HPDE6-E6E7 (cell line): ENCODE results near the gene BIRC7.

Experiments
- DNase-seq: peaks from one replicate; pipeline ENCODE4 v3.0.0; 2011; ENCODE audit warnings: missing footprints; ENCODE audit errors: extremely low spot score

The BIRC7 gene

DNA sequence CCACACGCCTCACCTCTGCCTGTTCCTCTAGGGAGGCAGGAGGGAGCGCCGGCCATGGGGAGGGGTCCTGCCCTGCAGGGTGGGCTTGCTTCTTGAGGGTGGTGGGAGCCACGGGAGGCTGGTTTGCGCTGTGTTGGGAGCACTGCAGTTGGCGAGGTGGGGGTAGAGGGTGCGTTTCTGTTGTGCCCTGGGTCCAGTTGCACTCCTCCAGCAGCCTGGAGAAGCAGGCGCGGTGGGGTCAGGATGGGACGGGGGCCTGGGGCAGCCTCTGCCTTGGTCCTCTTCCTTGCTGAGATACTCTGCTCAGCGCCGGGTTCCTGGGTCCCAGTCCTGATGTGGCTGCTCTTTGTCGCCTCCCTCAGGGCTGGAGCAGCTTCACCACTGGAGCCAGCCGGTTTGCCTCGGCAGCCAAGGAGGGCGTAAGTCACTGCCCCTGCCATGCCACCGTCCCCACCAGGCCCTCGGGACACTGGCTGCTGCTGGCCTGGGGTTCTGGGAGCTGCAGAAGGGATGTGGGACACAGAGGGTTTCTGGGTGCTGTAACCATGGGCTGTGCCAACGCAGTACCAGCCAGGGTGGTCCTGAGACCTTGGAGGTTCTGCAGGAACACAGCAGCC lies 45.3 kb downstream of the BIRC7 start:
- DNase-seq, result no peak

DNA sequence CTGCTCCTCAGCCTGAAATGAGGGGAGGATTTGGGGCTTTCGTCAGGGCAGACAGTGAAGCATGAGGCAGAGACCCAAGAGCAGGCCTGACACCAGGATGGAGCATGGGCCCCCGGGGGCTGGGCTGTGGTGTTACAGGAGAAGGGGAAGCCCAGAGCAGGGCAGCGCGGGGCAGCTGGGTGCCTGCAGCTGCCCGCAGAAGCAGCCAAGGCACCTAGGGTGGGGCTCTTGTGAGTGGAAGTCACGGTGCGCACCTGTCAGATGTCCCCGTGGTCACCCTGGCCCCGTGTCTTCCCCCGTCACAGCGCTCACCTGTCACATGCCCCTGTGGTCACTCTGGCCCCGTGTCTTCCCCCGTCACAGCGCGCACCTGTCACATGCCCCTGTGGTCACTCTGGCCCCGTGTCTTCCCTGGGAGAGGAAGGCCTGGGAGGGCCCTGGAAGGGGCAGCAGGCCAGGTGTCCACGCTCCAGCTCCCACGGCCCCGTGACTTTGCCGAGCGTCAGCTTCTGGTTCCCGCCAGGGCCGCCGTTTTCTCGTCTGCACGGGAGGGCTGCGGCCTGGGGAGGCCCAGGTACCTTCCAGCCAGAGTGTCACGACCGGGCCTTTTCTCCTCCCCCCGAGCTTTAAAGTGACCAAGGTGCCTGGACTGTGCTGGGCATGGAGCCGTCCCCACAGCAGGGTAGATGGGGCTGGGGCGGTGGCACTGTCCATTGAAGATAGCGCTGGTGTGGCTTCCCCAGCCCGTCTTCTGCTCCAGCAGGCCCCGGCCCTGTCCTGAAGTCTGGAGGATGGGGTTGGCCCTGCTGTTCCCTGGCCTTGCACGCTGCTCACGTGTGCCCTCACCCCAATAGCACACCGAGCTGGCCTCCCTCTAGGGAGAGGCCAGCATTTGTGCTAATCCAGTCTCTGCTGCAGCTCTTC lies 46.3 kb downstream of the BIRC7 start:
- DNase-seq, result no peak

DNA sequence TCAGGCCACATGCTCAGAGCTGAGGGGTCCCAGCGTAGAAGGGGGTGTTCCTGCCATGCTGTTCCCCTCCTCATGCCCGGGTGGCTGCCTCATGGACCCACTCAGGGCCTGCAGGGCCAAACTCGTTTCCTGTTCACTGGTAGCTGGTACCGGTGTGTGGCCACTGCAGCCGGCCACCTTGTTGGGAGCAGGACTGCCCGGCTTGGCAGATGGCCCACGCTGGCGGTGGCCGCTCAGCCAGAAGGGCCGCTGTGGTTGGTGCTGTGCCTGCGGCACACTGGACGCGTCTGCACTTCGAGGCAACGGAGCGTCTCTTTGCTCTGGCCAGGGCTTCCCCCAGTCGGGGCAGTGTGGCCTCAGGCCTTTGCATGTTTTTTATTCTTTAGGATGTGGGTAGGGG lies 47.2 kb downstream of the BIRC7 start:
- DNase-seq, result no peak

DNA sequence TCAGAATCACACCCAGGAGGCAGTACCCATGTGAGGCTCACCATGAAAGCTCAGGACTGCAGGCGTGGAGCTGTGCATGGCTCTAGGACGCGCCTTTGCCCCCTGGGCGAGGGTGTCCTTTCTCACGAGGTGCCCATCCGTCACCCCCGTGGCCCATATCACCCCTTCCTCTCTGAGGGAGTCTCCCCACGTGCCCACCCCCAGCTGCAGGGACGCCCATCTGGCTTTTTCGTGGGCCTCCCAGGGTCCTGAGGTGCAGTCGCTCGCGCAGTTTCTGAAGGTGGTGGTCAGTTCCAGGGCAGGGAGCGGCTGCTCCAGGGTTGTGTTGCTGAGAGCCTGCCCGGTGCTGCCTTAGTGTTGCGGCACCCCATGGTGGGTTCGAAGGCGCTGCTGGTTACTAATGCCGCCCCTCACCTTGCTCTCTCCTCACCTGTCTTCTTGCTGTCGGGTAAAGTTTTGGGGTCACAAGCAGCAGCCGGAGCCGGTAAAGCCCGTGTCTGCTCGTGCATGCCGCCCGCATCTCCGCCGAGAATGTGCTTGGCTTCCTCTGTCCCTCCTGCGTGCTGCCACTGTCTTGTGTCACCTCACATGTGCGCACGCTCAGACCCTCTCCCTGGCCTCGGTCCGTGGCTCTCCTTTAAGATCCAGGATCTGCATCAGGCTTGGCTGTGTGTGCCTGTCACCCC lies 47.8 kb downstream of the BIRC7 start:
- DNase-seq, result no peak

DNA sequence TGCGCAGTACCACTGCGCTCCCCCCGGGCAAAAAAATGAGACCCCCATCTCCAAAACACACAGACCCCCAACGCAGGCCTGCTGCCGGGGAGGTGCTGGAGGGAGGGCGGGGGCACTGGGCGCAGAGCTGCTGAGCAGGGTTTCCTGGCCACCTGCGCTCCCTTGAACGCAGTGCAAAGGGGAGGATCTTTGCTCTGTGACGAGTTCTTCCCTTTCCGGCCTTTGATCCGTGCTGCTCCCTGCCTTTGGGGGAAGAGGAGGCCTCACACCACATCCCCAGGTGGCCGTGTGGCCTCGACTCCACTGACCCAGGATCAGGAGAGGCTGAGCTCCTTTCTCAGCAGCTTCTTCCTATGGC lies 48.4 kb downstream of the BIRC7 start:
- DNase-seq, result no peak

DNA sequence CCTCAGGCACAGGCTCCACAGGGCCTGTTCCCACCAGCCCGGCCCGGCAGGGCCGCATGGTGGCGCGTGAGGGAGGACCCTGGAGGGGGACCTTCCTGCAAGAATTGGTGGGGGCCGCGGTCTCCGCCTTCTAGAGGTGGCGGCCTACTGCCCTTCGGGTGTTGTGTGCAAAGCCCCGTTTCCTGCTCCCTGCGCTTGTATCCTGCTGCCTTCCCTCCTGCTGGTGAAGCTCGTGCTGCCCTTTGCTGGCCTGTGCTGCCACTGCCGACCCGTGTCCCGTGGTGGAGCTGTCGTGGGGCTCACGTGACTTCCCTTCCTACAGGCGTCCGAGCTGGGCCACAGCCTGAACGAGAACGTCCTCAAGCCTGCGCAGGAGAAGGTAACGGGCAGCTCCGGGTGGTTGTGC lies 48.8 kb downstream of the BIRC7 start:
- DNase-seq, result no peak

DNA sequence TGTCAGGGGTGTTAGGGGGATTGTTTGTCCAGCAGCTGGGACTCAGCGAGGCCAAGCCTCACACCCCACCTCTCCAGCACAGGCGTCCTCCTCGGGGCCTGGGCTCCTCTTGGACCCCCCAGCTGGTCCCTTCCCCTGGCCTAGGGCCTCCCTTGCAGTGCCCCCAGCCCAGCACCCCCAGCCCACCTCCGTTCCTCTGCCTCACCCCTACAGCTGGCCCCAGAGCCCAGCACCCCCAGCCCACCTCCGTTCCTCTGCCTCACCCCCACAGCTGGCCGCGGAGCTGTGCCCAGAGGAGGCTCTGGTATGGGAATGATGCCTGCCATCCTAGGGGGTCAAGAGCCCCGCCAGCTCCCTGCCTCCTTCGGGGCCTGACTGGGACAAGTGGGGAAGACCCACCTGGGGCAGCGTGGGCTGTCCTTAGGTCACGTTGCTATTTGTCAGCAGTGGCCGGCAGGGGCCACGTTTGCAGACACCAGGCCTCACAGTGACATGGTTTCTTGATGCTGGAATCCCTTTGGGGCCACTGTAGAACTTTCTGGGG lies 49.3 kb downstream of the BIRC7 start:
- DNase-seq, result no peak

DNA sequence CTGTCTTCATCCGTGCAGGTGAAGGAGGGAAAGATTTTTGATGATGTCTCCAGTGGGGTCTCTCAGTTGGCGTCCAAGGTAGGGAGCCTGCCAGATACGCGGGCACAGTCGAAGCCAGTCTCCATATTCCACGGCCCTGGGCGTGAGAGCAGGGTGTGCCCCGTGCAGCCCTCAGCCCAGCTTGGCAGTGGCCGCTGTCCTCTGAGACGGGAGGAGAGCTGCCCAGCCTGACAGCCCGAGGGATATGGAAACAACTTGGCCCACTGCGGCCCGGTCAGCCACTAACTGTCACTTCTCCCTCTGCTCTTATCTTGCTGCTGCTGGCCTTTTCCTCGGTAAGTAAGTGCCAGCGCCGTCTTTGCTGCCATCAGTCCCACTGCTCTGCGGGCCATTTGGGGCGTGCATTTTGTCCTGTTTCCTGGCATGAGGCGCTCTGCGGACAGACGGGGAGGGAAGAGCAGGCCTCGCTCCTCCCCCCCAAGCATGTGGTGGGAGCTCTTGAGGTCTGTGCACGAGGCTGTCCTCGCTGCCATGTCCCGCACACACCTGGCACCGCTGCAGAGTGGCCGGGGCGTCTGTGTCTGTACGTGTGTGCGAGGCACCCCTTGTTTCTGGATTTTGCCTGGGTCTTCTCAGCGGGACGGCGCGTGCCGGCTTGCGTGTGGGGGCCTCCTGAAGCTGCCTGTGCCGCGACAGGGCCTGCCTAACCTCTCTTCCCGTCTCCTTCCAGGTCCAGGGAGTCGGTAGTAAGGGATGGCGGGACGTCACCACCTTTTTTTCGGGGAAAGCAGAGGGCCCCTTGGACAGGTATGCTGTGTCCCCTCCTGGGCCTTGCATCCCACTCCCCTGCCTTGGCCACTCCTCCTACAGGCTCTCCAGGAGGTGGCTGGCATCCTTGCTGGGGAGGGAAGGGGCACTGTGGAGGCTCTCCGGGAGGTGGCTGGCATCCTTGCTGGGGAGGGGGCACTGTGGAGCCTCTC lies 50.2 kb downstream of the BIRC7 start:
- DNase-seq, result no peak

DNA sequence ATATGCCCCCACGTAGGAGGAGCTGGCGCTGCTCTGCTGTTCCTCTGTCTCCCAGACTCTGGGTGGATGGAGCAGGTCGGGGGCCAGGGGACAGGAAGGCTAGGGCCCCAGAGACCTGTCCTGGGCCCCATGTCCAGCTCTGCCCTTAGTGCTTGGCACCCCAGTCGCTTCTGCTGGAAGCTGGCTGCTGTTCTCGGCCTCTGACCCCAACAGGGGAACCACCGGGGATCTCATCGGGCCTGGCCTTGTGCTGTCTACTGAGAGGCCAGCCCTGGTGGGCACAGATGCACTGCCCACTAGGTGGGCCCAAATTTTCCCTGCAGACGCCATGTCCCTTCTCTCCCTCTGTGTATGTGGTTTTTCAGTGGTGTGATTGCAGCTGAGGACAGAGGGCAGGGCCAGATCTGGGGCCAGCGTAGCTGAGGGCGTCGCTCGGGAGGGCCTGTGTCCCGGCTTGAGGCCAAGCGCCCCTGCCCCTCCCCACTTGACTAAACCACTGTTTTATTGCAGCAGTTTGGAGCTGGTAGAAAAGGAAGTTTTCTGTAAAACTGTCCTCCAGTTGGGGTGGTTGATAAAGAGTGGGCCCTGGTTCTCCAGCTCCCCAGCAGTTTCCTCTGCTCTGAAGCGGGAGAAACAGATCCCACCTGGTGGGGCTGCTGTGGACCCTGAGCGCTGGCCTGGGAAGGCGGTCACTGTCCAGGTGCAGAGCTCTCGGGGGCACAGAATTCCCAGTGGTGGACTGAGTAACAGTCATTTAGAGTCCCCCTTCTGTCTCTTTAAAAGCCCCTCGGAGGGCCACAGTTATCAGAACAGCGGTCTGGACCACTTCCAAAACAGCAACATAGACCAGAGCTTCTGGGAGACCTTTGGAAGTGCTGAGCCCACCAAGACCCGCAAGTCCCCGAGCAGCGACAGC lies 51.3 kb downstream of the BIRC7 start:
- DNase-seq, result no peak

DNA sequence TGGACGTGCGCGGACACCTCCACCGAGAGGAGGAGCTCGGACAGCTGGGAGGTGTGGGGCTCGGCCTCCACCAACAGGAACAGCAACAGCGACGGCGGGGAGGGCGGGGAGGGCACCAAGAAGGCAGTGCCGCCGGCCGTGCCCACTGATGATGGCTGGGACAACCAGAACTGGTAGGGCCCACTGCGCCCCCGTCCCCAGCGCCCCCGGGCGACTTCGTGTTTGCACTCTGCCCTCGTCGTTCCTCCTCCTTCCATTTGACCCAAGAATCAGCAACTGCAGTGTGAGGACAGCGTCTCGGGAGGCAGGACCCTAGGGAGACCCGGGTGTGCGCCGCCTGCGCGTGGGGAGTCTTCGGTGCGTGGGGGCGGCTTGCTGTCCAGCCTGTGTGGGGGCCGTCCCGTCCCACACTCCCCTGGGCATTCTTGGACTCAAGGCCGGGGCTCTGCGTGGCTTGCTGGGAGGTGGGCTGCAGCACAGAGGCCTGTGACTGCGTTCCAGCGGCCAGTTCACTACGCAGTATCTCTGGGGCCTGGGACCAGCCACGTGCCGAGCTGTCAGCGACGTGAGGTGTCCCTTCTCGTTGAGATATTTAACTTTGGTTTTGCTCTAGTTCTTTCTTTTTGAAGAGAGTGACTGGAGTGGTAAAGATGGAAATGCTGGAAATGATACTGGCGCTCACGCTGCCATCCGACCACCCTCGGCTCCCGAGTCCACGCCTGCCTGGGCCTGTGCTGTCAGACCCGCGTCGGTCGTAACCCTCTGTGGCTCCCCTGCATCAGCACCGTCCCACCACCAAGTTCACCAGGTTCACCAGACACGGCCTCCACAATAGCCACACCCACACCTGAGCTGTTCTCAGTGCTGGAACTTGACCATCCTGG lies 52.2 kb downstream of the BIRC7 start:
- no peak for DNase-seq

DNA sequence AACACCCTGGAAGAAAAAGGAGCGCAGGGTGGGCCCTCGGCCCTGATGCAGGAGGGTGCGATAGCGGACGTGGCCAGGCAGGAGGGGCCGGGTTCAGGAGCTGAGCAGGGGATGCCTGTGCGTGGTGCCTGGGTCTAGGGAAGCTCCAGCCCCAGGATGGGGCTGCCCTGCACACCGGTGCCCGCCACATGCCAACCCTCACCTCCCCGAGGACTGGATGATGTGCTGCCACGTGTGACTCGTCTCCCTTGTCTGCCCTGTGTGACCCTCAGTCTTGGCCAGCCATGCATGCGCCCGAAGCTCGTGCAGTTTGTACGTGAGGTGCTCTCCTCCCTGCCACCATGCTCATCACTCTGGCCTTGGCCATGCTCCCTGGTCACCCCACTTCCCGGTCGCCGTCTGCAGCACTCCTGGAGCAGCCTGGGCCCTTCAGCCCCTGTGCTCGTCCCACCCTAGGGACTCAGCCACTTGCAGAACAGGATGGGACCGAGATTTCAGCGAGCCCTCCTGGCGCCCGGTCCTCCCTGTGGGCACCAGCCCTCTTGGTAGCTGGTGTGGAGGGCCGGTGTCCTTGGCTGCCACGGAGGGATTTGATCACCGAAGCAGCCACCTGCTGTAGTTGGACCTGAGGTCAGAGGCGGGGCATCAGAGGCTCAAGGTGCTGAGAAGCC lies 53.0 kb downstream of the BIRC7 start:
- no peak for DNase-seq

DNA sequence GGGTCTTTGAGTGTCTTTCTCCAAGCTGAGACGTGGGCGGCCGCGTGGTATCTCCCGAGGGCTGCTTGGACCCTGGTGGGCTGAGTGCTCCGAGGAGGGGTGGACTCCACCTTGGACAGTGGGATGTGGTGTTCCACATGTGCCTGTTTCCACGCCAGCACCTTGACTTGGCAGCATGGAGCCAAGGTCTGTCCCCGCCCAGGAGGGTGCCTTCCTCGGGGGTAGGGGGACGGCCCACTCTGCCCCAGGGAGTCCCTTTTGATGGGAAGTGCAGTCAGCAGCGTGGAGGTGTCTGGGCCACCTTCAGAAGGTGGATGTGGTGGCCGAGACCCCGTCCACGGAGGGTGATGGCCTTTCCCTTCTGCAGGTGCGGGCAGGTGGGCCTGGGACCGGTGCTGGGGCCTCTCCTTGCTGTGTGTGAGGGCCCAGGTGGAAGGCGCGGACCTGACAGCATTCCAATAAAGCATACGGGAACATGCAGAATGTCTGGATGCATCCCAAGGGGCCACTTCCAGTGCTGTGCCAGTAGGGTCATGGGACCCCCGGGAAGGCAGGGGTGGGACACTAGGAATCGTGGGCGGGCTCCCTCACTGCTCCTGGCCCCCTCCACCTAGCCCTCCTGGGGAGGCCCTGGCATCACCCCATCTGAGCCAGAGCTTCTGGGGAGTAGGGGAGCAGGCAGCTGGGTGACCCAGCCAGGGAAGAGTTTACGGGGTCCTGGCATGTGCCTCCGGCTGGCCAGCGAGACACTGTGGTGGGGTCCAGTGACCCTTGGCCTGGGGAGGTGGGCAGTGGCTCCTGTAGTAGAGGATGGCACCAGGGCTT lies 53.8 kb downstream of the BIRC7 start:
- no peak for DNase-seq
